Activated CD4-positive, alpha-beta T cell treated with anti-CD3 and anti-CD28 coated beads for 24 hours (primary cell): ENCODE data around the gene GRM8.
A peak's percentile ranks its signal among the peaks of the same experiment; 100 is the strongest.

Experiments used
- DNase-seq, 2 donors: peaks; one replicate each; pipeline ENCODE4 v3.0.0-alpha.2; 2020; ENCODE audit warnings: low read depth in 2 of 2

GRM8 gene

GRCh38 chr7:127252778-127253280 is at the start of gene GRM8:
Gene GRM8 (minus strand): TSS chr7:127252941.
- peak in 1 of 2 donors; percentile 10 for DNase-seq

DNA sequence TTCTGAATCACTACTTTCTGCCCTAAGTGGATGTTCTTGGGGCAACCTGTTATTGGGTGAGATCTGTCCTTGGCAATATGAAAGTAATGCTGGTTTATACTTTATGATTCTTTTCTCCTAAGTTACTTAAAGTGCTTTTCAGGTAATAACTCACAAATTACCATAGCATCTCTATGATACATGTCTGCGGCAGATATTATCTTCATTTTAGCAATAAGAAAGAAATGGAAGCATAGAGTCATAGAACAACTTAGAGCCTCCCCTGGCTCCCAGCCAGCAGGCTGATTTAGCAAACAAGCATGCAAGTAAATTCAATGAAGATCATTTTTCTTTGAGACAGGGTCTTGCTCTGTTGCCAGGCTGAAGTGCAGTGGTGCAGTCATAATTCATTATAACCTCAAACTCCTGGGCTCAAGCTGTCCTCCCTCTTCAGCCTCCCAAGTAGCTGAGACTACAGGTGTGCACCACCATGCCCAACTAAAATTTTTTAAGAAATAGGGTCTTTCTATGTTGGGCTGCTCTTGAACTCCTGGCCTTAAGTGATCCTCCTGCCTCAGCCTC is 38.1 kb upstream of the GRM8 start:
- no peak for DNase-seq

- DNase-seq: no peak
These were observed 37.4 kb upstream of the GRM8 start for GRCh38 chr7:127290116-127290655.

DNA sequence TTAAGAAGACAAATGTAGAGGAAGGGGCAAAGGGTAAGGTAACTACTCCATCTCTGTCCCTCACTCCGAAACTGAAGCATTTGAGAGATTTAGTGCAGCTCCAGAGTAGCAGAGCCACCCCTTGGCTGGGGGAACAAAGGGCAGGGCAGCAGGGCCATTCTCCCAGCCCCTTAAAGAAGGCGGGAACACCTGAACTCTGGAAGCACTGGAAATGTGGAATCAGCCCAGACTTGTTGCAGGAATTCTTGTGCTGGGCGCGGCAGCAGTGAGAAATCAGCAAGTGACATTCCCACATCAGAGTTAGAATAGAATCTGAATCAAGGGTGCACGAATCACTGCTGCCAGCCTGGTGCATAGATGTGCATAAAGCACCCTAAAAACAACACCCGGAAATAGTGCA is 34.4 kb upstream of the GRM8 start:
- DNase-seq: no peak

DNA sequence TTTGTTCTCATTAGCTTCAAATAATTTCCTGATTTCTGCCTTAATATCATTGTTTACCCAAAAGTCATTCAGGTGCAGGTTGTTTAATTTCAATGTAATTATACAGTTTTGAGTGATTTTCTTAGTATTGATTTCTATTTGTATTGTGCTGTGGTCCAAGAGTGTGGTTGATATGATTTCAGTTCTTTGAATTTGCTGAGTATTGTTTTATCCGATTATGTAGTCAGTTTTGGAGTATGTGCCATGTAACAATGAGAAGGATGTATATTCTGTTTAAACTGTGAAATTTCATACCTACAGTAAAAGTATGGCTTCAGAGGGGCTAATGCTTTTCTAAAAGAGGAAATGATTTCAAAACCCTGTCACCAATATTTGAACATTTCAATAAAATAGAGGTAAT is 17.4 kb upstream of the GRM8 start:
- DNase-seq: no peak

GRCh38 chr7:127266047-127266446 is 13.3 kb upstream of the GRM8 start:
- DNase-seq: no peak

DNA sequence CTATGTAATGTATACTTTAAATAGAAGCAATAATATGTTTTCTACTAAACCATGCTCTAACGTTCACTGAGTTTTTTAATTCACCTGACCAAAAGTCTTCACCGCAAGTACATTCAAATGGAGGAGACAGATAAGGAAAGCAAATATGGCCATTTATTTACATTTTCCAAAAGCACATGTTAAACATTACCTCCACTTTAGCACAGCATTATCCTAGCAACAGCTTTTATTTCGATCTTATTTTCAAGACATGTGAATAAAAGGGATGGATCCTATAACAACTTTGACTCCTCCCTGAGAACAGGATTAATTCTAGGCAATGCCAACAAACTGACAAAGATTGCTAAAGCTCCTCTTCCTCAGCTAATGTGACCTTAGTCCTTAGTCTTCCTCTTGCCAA is 11.5 kb upstream of the GRM8 start:
- DNase-seq: no peak

- no peak for DNase-seq
These were observed 5.4 kb upstream of the GRM8 start for GRCh38 chr7:127258111-127258510.

DNA sequence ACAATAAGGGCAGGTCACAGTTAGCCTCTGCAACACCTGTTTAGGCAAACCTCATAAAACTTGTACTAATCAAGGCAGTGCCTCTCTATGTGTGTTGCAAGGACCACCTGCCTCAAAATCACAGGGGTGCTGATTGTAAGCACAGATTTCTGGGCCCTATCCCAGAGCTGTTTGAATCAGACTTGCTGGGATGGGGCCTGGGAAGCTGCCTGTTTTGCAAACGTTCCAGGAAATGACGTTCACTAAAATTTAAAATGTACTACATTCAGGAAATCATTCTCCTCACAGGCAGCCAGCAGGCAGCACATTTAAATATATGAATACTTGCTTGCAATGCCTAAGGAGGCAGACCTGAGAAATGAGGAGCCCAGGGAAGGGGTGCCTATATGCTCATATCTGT is 4.3 kb upstream of the GRM8 start:
- no peak for DNase-seq

GRCh38 chr7:127256041-127256725 is 3.4 kb upstream of the GRM8 start:
- no peak for DNase-seq

DNA sequence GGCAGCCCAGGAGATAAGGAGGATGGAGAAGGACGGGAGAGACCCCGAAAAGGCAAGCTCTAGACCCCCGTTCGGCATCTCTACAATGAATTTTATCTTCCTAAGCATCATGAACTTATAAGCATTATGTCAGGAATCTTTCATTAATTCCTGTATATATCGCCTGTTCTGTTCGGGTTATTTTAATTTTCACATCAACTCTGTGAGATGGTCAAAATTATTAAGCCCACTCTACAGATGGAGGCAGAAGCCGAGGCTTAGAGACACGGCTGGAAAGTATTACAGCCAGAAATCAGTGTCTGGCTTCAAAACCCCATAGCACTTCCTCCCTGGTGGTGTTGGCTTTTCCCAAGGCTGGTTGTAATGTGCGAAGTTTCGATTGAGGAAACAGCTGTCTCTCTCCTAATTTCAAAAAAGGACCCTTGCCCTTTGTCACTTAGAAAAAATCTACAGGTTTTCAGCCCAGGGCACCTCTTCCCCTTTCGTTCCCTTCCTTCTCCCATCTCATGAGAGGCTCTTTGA is 1.5 kb upstream of the GRM8 start:
- DNase-seq: no peak

DNA sequence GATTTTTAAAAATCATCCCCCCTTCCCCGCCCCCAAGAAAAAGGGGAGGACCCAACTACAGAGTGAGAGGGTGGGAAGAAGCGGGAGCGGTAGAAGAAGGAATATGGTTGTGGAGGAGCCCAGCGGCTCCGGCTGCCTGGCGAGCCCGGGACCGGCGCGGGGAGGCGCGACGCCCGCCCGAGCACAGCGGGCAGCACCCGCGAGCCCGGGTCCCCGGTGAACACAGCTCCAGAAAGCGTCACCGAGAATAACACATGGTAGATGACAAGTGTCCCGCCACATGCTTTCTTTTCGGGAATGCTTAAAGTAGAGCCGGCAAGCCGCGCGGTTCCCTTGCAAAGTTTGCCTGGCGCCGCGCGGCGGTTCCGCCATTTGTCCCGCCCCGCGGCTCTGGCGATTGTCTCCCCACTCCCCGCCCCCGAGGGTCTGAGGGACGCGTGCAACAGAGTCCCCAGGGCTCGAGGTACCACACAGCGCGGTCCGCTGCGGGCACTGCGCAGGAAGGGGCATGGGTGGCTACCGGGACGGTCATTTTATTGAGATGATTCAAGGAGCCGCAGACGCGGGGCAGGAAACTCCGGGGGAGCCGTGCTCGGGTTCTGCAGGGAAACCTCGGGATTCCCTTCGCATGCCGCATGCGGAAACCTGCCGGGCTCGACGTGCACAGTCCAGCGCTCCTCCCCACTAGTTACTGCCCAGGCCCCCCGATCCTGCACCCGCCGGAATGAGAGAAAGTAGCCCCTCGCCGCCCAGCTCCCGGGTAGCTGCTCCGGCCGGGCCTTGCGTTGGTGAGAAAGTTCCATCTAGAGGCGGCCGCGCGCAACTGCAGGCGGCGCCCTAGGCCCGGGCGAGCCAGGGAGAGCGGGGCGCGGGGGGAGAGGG is 781 bp upstream of the GRM8 start:
- DNase-seq: peak; percentile 31 to 38

DNA sequence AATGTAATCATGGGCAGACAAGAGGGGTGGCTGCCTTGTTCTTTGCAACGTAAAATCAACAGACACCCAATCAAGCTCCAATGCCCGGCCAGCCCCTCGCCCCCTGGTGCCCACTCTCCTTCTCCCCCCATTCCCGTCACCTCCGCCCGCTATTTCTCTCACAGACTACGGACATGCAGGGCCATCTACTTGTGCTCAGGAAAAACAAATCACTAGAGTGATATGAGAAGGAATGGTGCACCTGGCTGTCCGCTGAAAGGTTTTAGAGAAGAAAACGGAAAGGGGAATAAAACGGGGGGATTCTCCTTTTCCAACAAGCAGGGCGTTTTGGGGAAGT is 396 bp downstream of the GRM8 start:
- no peak for DNase-seq

DNA sequence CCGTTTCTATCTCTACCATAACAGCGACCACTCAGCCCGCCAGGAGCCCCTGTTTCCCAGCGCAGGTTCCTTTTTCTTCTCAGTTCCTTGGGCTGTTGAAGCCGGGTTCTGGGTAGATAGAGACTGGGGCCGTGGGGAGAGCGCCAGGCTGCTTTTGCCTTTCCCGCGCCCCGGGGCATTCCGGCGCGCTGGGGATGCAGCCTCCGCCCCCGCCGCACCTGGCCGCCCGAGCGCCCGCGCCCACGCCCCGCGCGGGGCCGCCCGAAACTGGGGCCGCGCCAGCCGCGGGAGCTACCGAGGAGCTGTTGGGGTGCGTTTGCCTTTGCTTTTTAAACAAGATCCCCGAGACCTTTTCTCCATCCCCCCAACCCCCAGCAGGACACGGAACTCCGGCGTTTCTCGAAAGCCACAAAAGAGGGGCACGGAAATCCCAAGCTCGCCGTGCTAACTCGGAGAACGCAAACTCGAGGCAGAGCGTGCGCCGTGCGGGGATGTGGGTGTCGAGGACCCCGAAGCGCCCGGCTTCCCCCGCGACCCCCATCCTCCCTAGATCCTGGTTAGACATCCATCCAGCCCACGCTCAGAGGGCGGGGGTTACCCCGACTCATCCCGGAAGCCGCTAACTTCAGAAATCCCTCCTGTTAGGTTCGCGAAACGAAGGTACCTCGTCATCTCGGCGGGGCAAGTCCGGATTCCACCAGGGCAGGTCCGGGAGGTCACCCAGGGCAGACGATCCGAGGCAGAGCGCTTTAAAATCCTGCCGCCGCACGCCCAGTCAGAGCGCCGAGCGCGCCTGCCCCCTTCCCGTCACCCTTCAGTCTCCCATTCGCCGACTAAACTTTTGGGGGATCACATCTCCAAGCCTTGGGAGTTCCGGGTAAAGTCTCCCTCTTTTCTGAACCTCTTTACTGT is 1.0 kb downstream of the GRM8 start:
- peak in 1 of 2 donors; percentile 15 for DNase-seq

DNA sequence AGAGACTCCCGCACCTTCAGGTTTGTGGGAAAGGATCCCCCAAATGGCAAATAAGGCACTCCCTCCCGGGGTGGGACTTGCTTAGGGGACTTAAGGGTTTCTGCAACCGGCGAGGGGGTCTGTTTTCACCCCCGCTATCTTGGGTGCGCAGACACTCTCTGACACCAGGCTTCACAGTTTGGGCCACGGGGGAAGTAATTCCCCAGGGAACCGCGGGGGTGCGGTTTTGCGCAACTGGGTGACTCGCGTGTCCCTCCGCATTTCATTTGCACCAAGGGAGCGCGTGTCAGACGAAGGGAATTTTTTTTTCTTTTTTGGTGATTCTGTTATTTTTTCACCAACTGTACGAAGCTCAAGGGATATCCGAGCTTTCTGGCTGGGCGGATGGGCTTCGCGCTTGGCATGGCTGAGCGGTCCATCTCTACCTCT is 1.7 kb downstream of the GRM8 start:
- no peak for DNase-seq

DNA sequence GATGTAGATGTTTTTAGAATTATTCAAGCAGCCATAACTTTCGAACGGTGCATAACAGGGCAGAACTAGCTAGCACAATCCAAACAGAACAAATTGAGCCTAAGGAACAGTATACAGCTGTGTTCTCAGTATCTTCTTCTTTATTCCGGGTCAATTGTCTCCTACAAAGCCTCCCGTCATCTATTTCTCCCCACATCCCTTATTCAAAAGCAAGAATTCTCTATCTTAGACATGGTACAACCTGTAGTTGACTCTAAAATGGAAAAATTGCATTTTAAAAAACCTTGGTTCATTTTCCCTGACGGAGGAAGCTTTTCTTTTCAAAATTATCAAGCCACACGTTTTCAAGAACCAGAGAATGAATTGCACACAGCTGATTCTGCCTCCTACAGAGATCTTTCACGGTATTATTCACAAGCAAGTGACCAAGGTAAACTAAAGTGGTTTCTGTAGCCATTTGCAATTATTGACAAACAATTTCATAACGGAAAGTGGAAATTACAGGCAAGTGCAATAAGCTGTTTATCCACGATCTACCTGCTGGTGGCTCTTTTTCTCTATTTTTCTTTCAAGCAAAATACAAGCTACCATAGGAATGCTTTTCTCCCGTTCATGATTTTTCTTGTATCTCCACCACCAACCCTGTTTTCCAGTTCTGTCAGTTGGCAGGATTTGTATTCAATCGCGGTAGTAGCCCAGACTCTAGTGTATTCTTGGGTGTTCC is 2.3 kb downstream of the GRM8 start:
- DNase-seq: no peak

DNA sequence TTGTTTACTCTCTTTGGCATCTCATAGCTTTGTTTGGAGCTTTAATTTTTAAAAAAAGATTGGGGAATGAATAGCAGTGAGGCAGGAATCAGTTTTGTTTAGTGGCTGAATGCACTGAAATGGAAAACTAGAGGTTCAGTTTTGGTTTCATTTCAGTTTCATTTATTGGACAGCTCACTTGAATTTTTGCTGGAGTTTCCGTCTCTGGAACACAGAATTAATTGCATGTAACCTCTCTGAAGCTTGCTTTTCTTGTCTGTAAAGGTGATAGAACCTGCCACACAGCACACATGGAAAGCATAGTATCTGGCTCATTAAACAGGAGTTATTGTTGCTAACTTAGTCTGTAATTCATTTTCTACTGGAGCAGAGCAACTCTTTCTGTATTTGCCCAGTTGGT is 7.1 kb downstream of the GRM8 start:
- no peak for DNase-seq

GRCh38 chr7:127245002-127245401 is 7.7 kb downstream of the GRM8 start:
- no peak for DNase-seq

DNA sequence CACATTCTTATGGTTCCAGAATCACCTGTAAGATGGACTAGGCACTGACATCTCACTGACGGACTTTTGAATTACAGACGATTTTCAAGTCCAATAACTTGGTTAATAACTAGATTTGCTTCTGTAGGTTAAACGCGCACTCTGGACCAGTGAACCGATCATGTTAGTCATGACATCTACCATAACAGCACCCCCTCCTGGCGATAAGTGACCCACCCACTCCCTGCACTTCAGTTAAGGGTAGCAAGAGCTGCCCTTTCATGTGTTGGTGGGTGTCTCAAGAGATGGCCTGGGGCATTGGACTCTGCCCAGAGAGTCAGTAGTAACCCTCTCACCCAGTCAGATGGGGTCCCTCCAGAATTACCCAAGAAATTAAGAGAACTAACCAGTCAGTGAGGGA is 12.9 kb downstream of the GRM8 start:
- no peak for DNase-seq

DNA sequence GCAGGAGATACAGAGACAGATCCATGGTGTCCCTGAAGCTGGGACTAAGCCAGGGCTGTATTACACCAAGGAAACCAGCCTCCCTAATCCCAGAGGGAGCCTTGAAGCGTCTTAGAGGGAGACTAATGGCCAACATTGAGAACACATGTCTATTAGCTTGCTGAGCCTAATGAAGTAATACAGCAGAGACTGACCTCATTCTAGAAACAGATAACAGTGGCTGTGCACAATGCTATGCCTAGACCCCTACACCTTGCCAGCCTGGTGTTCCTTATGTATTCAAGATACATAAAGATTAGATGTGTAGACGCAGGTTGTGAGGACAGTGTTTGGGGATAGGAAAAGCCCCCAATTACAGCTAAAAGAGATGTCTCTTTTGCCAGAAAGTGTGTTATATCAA is 19.1 kb downstream of the GRM8 start:
- no peak for DNase-seq

DNA sequence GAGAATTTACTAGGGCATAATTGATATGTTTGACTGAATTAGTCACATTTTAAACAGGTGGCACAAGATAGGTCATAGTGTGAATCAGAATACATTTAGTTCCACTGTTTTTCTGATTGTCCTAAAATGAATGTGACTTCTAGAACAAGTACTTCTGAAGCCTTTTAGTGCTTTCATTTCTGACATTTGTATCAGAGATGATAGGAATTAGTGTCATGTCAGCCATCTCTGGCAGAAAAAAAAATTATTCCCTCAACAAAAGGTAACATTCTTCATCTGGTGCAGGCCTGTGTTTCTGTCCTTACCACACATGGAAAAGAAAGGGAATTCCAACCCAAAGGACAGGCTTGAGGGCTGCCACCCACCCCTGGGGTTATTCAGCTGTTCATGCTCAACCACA is 21.3 kb downstream of the GRM8 start:
- no peak for DNase-seq
